T-helper 1 cell treated with Interleukin-12 subunit alpha and Interleukin-12 subunit beta and Interleukin-4 antibody, amounts not matched to agents 30 ng/mL and 1 ng/mL, for 36 hours (primary cell): ENCODE measurements around the gene PPM1H. TPM values are rescaled to one million over a fixed set of nuclear protein-coding genes. Genes with fewer than 3 reads are reported as not detected.

ENCODE experiments used
- intact Hi-C: fragments of 100-400 bp; cut with micrococcal nuclease; formaldehyde crosslinking; loops from one replicate; pipeline ENCODE4 v1.15.1; 2024
- total RNA-seq: library from RNA; stranded (reverse); gene quantifications from 2 replicates; pipeline ENCODE4 v1.2.3, GENCODE V29; 2022

Gene PPM1H
- total RNA-seq, 1 donor from 2014 or later, result not detected

DNA sequence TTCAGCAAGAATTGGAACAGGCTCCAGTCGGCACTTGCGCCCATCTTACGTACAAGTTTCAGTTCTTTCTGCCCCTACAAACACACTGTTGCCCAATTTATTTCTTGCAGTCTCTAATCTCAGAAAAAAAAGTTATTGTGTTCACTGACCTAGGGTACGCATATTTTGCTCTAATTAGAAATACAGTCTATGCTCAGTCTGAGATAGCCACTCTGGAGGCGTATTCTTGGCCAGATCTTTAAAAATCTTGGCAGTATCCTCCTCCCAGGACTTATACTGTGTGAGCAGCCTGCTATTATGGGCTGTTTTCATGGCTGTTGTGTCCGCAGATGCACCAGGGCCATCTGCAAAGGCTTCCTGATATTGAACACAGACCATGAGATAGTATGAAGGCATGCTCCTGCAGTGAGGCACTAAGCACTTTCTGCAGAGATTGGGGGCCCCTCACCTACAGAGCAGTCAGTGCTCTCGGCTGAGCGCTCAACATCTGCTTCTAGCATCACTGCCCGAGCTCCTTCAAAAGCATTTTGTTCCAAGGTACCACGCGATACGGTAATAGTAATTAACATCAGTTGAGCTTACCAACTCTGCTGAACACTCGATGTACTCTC lies 57.9 kb downstream of the PPM1H start:
- intact Hi-C loops, result no loop called here

DNA sequence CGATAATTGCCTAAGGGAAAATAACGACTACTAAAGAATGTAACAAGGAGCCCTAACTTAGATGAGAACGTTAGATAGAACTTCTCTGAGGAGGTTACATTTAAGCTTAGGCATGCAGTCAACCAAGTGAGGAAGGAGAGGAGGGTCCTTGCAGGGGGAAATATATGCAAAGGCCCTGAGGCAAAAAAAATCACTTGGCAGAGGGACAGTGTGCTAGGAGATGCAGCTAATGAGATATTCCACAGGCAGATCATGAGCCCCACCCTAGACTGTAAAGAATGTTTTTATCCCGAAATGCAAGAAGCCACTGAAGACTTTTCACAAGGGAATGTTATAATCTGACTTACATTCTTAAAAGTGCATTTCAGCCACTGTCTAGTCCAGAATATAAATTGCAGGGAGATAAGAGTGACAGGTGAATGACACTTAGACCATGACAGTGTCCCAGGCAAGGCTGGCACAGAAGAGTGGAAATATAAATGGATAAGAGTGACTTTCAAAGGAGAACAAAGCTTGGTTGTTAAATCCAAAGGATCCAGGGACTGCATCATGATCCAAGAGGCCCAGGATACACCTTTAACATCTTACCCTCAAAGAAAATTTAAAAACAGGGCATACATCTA lies 61.0 kb downstream of the PPM1H start:
- intact Hi-C loops, result no loop called here

DNA sequence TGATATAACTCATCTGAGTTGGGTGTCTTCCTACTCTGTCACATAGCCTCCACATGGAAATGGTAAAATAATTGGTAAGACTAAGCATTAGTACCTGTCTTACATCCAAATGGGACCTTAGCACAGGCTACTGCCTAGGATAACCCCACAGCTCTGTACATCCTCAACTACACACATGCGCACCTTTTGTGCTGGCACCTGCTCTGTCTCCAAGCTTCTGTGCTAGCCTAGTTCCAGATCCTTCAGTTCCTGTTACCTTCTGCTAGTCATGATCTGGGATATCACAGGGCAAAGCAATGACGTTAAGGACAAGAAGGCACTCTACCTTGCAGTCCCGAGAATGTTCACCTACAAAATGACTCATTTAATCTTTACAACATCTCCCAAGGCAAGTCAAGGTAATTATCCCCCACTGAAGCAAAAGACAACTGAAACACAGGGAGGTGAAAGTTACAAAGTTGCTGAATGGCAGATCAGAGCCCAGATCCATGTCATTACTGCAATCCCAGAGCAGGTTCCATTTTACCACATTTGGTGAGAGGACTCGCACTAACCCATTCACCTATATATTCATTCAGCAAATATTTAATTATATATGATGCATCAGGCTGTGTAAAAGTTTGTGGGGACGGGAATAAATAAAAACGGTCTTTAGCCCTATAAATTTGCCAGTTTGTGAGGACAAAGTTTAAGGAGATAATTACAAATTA lies 61.7 kb downstream of the PPM1H start:
- intact Hi-C loops, result no loop called here

DNA sequence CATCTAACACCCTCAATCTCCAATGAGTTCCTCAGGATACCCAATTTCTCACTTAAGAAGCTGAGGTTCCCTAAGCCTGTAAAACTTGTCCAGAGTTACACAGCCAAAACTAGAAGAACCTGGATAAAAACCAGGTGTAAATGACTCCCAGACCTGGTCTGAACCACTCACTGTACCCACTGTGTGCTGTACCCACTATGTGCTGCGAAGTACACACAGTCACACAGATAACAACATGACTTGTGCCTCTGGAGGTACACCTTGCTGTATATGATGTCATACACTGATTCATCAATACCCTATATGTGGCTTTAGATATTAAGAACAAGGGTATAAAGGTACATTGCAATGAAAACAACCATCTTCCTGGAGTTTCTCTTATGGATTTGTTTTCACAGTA lies 66.1 kb downstream of the PPM1H start:
- intact Hi-C loops, result no loop called here

DNA sequence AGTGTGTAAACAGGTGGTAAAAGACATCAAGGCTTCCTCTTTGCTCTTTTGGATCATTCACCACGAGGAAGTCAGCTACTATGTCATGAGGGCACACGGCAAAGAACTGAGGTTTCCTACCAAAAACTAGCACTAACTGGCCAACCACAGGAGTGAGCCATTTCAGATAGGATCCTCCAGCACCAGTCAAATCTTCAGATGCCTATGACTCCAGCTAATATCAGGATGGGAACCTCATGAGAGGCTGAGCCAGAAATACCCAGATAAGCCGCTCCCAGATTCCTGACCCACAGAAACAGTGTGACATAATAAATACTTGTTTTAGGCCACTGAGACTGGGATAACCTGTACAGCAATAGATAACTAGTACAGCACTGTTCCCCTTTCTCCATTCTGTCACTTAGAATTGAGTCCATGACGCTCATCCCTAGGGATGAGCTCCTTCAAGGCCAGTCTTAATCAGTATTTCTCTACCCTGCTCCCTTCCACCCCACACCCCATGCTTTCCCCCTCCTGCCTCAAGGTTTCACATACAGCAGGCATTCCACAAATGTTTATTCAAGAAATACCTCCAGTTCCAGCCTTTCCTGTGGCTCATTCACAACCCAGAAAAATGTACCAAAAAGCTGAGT lies 68.4 kb downstream of the PPM1H start:
- intact Hi-C loops, result no loop called here

DNA sequence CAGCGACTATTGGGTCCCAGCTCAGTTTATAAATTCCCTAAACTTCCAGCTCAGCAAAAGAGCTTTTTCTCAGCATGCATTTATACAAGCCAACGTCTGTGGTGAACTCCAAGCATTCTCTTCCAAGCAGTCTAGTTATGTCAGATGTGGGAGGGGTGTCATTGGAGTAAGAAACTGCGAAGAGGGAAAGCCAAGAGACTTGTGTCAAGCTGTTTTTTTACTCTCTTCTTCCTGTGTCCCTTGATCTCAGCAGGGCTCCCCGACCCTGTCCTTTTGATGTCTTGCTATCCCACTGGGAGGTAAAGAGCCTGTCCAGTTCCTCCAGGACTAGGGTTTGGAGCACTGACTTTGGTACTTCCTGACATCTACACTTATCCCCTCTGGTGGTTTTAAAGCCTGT lies 69.0 kb downstream of the PPM1H start:
- intact Hi-C loops, result no loop called here

DNA sequence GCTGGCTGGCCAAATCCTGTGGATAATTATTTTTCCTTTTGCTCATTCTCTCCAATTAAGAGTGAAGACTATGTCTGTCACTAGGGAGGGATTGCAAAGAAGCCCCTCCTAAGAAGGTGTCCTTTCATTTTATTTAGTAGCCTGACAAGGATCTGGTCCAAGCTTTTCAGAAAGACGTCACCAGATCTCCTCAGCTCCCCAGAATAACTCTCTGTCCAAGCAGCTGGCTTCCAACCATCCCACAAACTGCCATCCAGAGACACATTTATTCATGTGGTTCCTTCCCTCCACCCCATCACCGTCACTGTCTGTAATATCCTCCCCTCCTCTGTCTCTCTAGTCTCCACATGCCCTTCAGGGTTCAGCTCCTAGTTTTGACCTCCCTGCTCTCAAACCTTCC lies 69.9 kb downstream of the PPM1H start:
- intact Hi-C loops, result no loop called here

DNA sequence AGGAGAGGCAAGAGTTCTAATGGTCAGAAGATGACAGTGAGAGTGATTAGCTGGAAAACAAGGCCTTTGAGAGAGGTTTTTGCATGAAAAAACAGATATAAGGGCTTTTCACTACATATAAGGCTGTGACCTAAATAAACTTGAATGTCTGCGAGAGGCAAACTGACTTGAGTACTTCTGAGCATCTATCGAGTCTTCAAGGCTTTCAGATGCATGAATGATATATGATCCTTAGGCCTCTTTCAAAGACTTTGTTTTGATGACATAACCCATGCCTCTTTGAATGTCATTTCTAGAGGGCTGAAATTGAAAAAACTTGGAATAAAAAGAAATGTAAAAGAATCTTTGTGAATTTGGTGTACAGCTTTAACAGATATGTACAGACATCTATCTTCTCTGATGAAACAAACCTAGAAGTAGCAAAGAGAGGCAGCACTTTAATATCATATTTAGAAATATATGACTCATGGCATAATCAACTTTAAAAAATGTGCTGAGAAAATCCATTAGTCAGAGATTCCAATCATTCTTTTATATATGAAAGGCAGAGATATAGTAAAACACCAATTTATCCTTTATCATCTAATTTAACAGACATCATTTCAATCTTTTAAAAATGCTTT lies 72.6 kb downstream of the PPM1H start:
- intact Hi-C loops, result no loop called here

DNA sequence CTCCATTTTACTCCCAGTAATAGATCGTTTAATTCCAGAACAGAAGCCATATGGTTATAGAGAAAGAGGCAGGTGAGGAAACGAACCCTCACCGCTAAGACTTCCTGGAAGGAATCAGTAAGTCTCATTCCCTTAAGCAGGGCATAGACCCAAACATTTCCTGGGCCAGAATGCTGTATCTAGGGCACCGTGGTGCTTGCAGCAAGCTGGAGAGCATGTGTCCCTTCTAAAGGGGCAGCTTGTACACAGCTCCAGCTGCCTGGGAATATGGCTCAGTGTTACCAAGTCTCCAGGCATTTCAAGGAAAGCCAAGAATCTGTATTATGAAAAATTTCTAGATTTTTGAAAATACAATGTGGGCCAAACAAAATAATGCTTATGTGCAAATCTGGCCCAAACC lies 73.4 kb downstream of the PPM1H start:
- intact Hi-C loops, result no loop called here

DNA sequence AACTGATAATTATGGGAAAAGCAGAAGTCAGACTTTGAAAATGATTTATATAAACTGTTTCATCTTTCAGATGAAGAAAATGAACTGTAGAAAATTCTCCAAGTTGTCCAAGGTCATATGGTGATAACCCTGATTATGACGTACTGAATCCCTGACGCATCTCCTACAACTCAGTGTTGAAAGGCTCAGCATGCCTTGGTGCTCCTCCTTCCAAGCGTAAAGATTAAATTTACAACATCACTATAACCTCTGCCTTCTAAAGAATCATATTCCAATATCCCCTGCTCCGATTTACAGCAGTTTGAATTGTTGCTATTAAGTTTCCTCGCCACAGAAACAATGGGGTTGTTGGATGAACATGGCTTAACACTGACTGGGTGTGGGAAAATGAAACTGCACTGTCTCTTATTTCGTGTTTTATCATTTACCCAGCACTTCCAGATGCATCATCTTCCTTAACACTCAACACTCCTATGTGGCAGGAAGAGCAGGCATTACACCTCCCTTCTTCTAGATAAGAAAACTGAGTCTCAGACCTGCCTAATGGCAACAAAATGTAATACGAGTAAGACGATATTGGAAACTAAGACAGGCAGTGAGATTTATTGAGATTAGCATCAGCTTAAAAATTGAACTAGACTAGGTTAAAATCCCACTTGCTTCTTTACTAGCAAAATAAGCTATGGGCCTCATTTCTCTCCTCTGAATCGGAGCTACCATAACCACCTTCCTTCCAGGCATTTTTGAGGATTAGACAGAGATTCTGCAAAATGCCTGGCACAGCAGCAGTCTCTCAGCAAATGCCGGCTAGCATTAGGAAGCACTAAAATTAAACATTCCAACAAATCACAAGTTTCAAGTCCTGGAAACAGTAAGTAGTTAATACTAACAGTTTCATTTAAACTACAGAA lies 74.2 kb downstream of the PPM1H start:
- intact Hi-C loops, result no loop called here

DNA sequence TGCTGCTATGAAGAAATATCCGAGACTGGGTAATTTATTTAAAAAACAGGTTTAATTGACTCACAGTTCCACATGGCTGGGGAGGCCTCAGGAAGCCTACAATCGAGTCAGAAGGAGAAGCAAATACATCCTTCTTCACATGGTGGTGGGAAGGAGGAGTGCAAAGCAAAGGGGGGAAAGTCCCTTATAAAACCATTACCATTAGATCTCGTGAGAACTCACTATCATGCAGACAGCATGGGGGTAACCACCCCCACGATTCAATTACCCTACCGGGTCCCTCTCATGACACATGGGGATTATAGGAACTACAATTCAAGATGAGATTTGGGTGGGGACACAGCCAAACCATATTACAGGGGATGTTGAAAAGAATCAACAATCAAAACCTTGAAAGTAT lies 74.9 kb downstream of the PPM1H start:
- intact Hi-C loops, result no loop called here

DNA sequence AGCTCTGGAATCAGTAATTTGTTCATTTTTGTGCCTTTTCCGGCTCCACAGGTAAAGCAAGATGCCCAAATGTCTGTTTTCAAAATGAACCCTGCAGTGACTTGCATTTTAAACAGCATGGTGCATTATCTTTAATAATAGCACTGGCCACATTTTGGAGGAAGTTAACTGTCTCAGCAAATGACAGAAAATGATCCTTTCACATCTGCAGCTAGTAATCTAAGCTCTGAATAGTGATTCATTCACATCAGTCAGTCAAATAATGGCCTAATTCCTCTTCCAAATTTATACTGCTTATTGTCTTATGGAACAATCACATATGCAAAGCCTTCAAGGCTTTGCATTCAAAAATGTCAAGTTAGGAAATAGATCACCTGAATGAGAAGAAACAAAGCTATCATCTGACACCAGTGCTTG lies 75.6 kb downstream of the PPM1H start:
- intact Hi-C loops, result no loop called here

DNA sequence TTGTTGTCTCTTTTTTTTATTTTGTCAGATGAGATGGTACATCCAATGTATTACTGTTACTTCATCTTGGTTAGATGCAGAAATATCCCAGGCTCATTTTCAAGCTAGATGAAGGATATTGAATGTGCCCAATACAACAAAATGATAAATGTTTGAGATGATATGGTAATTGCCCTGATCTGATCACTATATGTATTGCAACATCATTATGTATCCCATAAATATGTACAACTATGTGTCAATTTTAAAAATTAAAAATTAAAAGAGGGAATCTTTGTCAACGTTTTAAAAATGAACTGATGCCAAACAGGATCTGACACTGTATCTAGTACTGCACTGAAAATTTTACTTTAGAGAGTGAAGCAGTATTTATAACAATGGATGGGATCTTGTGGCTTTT lies 78.5 kb downstream of the PPM1H start:
- intact Hi-C loops, result no loop called here

DNA sequence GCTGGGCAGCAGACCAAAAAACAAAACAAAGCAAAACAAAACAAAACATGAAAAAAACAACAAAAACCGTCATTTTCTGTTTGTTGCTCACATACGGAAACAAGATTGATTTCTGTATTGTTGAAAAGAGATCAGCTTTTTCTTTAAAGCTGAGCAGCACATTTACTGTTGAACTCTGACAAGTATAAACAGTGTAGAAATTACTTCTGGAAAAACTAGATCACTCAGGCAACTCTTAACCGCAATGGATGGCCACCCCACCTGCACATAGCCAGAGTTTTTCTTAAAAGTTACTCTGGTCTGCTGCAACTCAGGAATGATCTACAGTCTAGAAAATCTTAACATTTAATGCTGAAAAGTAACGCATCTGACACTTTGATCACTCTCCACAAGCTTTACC lies 80.9 kb downstream of the PPM1H start:
- intact Hi-C loops, result no loop called here

DNA sequence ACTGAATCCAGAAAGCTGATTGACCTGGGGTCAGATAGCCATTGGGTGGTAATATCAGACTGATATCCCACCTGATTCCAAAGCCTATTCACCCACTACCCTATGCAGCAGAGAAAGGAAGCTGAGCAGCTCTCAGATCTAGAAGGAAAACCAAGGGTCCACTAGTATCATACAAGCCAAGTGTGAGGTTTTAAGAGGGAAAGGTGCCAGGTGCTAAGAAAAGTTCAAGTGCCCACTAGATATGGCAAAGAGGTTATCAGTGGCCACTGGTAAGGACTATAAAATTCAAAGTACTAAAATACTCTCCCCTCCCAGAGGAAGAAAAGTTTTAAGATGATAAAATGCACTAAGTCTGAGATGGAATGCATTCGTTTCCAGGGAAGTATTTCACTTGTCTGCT lies 85.6 kb downstream of the PPM1H start:
- intact Hi-C loops, result no loop called here

DNA sequence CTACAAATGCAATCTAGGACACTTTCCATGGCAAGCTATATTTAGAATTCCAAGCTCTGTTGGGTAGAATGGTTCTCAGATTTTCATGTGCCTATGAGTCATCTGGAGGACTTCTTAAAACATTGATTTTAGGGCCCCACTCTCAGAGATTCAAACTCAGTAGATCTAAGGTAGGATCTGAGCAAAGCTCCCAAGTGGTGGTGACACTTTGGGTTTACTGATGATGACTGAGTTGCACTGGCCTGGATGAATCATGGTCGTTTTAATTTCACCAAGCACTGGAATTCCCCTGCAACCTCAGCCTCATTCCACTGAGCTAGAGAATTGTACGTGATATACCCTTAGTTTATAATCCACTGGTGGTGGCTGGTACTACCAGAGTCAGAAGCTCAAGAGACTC lies 86.5 kb downstream of the PPM1H start:
- intact Hi-C loops, result no loop called here

DNA sequence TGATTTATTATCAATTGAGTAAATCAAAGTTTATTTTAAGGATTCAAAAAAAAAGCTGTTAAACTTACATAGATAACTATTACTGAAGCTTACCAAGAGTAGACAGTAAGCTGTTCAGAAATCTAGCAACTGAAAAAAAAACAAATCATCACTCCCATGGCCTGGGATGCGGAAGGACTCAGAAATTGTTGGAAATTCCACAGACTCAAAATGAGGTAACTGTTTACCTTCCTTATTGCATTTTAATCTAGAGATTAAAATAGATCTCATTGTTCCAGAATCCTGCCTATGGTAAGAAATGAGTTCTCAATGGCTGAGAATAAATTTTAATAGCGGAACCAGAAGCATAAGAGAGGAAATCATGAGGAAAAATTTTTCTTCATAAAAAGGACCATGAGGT lies 87.2 kb downstream of the PPM1H start:
- intact Hi-C loops, result no loop called here

DNA sequence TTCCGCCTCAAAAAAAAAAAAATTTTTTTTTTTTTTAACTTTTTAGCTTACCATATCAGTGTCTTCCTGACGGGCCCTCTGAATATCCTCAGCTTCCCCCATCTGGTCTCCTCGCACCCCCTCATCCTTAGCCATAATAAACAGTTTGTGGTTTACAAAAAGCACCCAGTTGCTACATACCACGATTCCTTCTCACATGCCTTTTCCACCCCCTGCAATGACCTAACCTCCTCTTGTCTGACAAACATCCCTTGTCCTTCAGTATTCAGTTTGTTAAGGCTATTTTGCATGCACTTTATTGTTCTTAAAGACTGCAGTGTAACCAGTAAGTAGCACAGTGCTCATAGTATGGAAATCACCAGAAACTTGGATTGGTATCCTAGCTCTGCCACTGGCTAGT lies 88.5 kb downstream of the PPM1H start:
- intact Hi-C loops, result no loop called here

DNA sequence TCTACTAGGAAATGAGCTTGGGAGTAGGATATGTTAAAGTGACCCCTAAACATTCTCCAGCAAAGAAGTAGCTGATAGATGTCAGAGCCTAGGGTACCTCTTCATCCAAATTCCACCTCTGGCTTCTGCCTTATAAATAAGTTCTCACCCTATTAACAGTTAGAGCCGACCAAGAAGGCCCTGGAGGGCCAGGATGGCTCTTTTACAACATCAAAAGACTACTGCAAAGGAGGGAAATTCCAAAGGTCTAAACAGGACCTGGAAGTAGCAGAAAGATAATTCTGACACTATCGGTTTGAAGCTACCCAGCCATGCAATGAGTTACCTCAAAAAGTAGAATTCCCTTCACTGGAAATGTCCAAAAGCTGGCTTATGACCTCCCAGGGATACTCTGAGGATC lies 90.0 kb downstream of the PPM1H start:
- intact Hi-C loops, result no loop called here

DNA sequence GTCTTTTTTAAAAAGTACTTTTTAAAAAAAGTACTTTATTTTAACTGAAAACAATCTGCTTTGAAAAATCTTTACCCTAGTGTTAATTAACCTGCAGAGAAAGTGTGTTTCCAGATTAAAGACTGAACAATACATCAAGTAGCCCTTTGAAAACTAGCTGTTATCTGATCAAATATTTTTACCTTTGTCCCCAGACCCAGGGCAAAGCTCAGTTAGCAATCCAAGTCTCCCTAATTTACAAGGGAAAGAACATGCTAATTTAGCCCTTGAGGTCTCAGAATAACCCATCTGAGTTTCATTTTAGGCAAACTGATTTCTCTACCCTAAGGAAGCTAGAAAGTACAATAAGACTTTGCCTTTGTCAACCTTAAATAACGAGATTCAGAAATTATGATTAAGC lies 91.2 kb downstream of the PPM1H start:
- intact Hi-C loops, result no loop called here

DNA sequence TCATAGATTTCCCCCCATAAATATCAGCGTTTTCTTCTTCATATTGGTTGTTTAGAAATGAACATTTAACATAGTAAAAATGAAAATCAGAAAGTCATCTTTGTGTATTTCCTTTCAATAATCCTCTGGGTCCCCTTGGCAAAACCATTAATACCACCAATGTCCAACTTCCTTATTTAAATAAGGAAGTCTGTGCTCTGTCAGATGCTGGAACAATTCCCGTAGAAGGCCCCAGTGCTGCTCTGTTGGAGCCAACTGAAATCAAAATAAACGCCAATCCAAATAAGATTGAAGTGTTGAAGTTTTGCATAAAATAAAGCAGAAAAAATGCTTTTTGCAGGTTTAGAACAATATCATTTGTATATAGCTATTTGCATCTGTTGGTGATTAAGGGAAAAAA lies 93.1 kb downstream of the PPM1H start:
- intact Hi-C loops, result no loop called here
